Measurements from ENCODE around the gene SYT1.

- TF ChIP-seq, protein P1, sequence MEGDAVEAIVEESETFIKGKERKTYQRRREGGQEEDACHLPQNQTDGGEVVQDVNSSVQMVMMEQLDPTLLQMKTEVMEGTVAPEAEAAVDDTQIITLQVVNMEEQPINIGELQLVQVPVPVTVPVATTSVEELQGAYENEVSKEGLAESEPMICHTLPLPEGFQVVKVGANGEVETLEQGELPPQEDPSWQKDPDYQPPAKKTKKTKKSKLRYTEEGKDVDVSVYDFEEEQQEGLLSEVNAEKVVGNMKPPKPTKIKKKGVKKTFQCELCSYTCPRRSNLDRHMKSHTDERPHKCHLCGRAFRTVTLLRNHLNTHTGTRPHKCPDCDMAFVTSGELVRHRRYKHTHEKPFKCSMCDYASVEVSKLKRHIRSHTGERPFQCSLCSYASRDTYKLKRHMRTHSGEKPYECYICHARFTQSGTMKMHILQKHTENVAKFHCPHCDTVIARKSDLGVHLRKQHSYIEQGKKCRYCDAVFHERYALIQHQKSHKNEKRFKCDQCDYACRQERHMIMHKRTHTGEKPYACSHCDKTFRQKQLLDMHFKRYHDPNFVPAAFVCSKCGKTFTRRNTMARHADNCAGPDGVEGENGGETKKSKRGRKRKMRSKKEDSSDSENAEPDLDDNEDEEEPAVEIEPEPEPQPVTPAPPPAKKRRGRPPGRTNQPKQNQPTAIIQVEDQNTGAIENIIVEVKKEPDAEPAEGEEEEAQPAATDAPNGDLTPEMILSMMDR (IDR thresholded peaks at IDR 0.05; ENCODE audit: extremely low read depth in 1 of 2, insufficient read depth in 1 of 2, low read depth in 1 of 2, low read length in 2 of 2), result no peak
- no peak for TF ChIP-seq POLR2A (IDR thresholded peaks at IDR 0.05; ENCODE audit: low read depth, low read length)
- no peak for TF ChIP-seq JUN (IDR thresholded peaks at IDR 0.05; ENCODE audit: borderline replicate concordance, insufficient read depth, insufficient read length, low read depth)
- no peak for TF ChIP-seq POLR2AphosphoS5 (IDR thresholded peaks at IDR 0.05; ENCODE audit: insufficient read depth, low read depth, low read length)
- no peak for TF ChIP-seq FOS (IDR thresholded peaks at IDR 0.05; ENCODE audit: borderline replicate concordance, insufficient read depth, low read length)
- no peak for TF ChIP-seq EZH2 (IDR thresholded peaks at IDR 0.05; ENCODE audit: borderline replicate concordance, low read depth, low read length, severe bottlenecking)
These were observed 435.0 kb downstream of the SYT1 start for GRCh38 chr12:79299447-79300198.

Data from endothelial cell of umbilical vein (primary cell).